GM20431 (cell line): Measurements from ENCODE around the gene RHBDL1.

Source experiments
- in situ Hi-C: fragments of 300-500 bp; cut with MseI, MboI; formaldehyde crosslinking; loops from one replicate; pipeline ENCODE4 v1.15.0; 2020; ENCODE audit warnings: low sequenced_read_pairs; ENCODE audit not compliant: unreplicated experiment

The RHBDL1 gene

DNA sequence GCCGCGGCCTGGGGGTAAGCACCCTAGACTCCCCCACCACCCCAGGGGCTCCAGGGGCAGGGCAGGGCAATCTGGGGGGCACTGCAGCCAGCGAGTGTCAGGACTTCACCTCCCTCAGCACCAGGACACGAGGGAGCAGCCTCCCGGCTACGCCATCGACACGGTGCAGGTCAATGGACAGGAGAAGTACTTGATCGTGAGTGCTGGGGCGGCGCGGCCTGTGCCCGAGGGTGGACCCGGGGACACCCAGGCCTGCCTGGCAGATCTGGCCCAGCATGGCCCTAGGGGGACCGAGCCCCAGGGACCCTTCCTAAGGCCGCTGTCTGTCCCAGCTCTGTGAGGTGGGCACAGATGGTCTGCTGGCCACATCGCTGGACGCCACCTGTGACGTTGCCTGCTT, 3.1 kb upstream of the RHBDL1 start:
- in situ Hi-C loops, result no loop called here

DNA sequence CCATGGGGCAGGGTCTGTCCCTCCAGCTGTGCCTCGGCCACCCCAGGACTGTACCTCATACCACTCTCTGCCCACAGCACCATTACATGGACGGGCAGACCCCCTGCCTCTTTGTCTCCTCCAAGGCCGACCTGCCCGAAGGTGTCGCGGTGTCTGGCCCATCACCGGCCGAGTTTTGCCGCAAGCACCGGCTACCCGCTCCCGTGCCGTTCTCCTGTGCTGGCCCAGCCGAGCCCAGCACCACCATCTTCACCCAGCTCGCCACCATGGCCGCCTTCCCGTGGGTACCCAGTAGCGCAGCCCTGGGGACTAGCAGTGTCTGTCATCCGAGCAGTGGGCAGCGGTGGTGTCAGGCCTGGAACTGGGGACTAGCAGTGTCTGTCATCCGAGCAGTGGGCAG, 2.6 kb upstream of the RHBDL1 start:
- in situ Hi-C loops, result no loop called here

DNA sequence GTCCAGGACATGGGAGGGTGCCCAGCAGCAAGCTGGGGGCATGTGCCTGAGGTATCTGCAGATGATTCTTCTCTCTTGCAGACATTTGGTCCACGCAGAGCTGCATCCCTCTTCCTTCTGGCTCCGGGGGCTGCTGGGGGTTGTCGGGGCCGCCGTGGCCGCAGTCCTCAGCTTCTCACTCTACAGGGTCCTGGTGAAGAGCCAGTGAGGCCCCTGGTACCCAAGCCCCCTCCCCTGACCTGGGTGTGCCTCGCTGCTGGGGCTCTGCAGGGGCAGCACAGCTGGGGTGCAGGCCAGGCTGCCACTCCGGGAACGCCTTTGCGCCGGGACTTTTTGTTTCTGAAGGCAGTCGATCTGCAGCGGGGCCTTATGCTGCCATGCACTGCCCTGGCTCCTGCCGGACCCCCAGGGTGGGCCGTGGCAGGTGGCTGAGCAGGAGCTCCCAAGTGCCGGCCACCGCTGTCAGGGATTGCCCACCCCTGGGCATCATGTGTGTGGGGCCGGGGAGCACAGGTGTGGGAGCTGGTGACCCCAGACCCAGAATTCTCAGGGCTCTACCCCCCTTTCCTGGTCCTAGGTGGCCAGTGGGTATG, 2.0 kb upstream of the RHBDL1 start:
- in situ Hi-C loops, result no loop called here

DNA sequence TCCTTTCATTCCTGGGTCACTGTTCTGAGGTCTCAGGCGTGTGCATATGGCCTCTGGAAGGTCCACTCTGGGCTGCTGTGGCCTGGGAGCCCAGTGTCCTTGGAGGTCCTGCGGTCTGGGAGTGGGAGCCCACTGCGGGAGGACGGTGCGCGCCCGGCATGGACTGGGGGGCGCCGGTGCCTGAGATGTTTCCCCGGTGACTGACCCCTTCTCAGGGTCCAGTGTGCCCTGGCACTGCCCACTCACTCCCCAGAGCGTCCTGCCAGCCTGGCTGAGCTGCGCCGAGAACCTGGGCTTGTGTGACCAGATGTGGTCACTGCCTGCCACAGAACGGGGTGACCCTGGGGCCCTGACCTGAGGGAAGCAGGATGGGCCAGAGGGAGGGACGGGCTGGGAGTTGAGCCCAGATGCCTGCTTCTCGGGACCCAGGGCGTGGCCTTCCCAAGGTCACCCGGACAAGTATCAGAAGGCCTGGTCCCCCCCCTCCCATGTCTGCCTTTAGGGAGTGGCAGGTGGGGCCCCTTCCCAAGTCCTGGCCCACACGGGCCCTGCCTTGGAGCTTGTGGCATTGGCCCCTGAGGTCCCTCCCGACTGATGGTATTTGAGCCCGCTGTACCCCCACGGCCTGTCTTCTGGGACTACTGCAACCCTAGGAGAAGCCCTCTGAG, 1.1 kb upstream of the RHBDL1 start:
- in situ Hi-C loops, result no loop called here

DNA sequence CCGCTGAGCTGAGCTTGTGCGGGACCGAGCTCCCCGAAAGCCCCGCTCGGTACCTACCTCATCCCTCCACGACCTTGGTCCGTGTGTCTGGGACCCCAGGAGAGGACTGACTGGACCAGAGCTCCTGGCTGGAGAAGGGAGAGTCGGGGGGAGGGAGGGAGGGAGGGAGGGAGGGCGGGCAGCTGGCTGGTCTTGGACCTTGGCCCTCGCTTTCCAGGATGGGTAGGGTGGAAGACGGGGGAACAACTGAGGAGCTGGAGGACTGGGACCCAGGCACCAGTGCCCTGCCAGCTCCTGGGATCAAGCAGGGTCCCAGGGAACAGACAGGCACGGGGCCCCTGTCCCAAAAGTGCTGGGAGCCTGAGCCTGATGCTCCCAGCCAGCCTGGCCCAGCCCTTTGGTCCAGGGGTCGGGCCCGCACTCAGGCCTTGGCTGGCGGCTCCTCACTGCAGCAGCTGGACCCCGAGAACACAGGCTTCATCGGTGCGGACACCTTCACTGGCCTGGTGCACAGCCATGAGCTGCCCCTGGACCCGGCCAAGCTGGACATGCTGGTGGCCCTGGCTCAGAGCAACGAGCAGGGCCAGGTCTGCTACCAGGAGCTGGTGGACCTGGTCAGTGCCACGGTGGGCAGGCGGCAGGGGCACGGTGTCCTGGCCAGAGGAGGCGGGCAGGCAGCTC, 553 bp downstream of the RHBDL1 start:
- in situ Hi-C loops, result no loop called here

DNA sequence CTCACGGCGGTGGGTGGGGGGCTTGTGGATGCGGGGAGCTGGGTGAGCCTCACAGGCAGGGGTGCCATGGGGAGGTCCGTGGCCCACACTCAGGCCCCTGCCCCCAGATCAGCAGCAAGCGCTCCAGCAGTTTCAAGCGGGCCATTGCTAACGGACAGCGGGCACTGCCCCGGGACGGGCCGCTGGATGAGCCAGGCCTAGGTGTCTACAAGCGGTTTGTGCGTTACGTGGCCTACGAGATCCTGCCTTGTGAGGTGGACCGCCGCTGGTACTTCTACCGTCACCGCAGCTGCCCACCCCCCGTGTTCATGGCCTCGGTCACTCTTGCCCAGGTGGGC, 1.1 kb downstream of the RHBDL1 start:
- in situ Hi-C loops, result no loop called here

DNA sequence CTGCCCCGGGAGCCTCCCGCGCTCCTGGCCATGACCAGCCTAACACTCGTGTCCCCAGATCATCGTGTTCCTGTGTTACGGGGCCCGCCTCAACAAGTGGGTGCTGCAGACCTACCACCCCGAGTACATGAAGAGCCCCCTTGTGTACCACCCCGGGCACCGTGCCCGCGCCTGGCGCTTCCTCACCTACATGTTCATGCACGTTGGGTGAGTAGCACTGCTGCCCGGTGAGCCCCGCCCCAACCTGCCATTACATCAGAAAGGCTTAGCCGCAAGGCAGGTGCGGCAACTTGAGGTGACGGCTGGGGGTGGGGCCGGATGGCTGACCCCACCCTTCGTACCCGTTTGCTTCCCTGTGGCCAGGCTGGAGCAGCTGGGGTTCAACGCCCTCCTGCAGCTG, 1.4 kb downstream of the RHBDL1 start:
- in situ Hi-C loops, result no loop called here

DNA sequence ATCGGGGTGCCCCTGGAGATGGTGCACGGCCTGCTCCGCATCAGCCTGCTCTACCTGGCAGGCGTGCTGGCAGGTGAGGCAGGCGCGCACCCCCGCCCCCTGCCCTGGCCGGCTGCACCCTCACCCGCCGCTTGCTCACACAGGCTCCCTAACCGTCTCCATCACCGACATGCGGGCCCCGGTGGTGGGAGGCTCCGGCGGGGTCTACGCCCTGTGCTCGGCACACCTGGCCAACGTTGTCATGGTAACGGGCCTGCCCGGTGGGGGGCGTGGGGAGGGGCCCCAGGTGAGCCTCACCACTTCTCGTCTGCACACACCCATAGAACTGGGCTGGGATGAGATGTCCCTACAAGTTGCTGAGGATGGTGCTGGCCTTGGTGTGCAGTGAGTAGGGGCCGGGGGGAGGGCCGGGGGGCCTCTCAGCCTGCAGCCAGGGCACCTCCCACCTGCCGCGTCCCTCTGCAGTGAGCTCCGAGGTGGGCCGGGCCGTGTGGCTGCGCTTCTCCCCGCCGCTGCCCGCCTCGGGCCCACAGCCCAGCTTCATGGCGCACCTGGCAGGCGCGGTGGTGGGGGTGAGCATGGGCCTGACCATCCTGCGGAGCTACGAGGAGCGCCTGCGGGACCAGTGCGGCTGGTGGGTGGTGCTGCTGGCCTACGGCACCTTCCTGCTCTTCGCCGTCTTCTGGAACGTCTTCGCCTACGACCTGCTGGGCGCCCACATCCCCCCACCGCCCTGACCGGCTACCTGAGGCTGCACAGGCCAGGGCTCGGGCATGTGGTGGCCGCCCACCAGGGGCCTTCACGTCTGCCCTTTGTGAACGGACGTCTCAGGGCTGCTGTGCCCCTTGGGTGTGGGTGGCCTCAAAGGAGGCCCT, 2.1 kb downstream of the RHBDL1 start:
- in situ Hi-C loops, result no loop called here

DNA sequence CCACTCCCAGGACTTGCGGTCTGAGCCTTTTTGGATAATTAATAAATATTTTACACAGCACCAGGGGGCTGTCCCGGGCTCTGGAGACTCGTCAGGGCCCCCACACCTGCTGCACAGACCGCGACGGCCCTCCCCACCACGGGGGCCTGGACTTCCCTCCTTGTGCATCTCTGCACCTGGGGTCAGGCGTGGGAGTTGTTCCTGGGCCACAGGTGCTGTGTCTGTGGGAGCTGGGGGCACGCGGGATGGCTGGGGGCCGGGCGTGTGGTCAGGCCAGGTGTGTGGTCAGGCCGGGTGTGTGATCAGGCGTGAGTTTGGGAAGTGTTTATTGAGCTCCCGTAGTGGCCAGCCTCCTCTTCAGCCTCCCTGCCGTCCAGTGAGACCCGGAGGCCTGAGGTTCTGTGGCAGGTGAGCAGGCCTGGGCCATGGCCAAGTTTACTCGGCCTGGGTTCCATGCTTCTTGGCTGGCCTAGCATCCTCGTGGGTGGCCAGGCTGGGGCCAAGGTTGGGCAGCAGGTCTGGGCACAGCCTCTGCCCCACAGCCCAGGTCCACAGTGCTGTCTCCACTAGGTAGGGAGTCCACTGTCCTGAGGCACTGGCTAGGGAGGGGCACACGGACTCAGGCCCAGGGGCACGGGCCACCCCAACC, 2.9 kb downstream of the RHBDL1 start:
- in situ Hi-C loops, result no loop called here

DNA sequence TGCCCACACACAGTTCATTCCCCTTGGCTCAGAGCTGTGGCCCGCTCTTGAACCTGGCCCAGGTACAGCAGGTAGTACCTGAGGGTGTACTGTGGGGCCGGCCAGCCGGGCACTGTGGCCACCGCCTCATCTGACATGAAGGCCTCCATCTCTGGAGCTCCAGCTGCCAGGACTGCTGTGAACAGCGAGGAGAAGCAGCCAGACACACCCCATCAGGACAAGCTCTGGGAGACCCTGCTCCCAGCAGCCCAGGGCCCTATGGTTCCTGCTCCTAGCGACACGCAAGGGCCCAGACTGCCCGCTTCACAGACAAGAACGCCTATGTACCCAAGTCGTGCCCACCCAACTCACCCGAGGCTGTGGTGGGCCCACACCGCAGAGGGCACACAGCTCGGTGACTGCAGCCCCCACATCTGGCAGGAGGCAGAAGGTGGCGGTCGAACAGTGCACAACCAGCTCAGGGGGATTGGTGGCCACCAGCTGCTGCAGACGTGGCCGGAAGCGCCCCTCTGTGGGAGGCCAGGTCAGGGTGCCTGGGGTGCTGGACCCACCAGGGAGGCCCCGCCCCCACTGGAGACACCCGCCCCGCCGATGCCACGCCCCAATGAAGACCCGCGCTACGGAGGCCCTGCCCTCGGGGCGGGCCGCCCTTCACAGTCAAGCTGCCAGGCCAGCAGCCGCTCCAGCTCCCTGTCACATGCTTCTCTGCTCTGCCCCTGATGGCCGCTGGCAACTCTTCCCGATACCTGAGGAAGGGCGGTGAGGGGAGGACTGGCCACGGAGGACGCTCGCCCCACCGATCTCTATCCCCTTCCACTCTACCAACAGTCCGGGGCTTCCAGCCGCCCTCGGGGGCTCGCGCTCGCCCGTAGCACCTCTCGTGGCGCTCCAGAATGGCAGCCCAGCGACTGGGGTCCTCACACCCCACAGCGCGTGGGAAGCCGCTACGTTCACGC, 3.7 kb downstream of the RHBDL1 start:
- in situ Hi-C loops, result no loop called here

DNA sequence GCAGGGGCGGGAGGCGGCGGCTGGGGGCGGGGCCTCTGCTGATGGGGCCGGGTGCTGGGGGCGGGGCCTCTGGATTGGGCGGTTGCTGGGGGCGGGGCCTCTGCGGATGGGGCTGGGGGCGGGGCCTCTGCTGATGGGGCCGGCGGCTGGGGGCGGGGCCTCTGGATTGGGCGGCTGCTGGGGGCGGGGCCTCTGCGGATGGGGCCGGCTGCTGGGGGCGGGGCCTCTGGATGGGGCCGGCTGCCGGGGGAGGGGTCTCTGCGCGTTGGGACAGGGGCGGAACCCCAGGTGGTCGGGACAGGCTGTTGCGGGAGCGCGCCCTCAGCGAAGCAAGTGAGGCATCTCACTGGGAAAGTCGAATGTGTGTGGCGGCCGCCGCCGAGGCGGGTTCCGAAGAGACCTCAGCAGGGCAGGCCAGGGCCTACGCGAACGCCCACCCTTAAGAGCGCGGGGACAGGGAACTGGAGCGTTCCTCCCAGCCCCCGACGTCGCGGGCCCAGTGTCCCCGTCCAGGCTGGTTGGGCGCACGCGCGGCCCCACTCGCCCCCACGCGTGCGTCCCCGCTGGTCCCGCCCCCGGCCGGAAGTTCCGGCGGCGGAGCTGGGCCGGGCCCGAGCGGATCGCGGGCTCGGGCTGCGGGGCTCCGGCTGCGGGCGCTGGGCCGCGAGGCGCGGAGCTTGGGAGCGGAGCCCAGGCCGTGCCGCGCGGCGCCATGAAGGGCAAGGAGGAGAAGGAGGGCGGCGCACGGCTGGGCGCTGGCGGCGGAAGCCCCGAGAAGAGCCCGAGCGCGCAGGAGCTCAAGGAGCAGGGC, 4.5 kb downstream of the RHBDL1 start, which contains the start of gene STUB1:
STUB1 (plus strand) TSS at position 597 of the 811 bp plus-strand sequence; CDS start at position 713, 116 bp downstream.
- in situ Hi-C loops, result no loop called here

DNA sequence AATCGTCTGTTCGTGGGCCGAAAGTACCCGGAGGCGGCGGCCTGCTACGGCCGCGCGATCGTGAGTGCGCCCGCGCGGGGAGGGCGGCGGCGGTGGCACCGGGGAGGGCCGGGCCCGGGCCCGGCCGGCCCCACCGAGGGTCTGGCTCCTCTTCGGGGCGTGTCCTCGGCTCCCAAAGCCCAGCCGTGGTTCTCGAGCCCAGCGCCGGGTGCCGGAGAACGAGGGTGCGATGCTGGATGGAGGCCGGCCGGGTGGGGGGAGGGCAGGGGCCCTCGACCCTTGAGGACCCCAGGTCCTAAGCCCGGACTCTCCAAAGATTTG, 5.1 kb downstream of the RHBDL1 start:
- in situ Hi-C loops, result no loop called here

DNA sequence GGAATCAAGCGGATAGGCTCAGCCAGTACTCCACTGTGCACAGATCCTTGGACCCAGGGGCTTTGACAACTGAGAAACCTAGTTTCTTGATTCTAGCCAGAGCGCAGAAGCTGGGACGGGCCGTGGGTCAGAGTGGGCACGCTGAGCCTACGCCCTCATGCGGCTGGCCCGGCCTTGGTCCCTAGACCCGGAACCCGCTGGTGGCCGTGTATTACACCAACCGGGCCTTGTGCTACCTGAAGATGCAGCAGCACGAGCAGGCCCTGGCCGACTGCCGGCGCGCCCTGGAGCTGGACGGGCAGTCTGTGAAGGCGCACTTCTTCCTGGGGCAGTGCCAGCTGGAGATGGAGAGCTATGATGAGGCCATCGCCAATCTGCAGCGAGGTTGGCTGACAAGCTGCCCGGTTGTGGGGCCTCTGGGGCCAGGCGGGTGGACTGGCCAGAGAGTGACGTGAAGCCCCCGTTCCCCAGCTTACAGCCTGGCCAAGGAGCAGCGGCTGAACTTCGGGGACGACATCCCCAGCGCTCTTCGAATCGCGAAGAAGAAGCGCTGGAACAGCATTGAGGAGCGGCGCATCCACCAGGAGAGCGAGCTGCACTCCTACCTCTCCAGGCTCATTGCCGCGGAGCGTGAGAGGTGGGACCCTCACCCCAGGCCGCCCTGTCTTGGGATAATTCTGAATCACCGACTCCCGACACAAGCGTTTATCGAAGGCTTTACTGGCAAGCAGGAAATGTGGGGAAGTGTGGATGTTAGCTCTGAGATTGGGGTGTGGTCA, 5.7 kb downstream of the RHBDL1 start:
- in situ Hi-C loops, result no loop called here

DNA sequence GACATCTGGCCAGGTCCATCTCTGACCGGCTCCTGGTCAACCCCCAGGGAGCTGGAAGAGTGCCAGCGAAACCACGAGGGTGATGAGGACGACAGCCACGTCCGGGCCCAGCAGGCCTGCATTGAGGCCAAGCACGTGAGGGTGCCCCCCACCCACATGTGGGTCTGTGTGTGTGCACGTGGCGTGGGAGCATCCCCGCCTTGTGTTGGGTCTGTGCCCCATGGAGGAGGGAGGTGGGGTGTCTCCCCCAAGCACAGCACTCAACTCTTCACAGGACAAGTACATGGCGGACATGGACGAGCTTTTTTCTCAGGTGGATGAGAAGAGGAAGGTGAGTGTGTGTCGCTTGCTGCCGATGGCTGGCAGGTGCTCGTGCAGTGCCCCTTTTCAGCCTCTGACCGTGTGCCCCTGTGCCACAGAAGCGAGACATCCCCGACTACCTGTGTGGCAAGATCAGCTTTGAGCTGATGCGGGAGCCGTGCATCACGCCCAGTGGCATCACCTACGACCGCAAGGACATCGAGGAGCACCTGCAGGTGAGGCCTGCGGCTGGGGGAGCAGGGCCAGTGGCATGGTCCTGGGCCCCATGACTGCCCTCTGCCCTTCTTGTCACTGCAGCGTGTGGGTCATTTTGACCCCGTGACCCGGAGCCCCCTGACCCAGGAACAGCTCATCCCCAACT, 6.4 kb downstream of the RHBDL1 start:
- in situ Hi-C loops, result no loop called here

DNA sequence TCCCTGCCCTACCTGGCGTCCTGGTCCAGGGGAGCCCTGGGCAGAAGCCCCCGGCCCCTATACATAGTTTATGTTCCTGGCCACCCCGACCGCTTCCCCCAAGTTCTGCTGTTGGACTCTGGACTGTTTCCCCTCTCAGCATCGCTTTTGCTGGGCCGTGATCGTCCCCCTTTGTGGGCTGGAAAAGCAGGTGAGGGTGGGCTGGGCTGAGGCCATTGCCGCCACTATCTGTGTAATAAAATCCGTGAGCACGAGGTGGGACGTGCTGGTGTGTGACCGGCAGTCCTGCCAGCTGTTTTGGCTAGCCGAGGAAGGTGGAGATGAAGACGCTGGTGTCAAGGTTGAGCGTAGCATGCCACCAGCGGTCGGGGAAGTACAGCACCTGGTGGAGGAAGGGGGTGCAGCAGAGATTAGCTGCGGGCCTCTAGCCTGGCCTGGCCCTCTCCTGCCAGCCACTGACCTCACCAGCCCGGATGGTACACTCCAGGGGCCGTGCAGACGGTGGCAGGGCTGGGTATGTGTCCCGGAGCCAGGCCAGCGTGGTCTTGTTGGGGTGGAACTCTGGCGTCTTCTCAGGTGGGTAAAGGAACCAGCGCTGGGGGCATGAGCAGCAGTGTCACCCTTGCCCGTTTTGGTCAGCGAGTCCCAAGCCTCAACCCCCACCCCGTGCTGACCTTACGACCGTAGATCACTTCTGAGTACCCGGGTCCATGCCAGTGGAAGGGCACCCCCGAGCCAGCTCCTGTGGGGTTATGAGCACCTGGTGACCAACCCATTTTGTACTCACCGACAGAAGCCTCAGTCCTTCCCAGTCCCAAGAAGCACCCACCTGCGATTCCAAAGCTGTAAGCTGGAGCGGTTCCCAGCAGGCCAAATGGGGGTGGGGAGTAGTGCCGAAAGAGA, 7.3 kb downstream of the RHBDL1 start:
- in situ Hi-C loops, result no loop called here

DNA sequence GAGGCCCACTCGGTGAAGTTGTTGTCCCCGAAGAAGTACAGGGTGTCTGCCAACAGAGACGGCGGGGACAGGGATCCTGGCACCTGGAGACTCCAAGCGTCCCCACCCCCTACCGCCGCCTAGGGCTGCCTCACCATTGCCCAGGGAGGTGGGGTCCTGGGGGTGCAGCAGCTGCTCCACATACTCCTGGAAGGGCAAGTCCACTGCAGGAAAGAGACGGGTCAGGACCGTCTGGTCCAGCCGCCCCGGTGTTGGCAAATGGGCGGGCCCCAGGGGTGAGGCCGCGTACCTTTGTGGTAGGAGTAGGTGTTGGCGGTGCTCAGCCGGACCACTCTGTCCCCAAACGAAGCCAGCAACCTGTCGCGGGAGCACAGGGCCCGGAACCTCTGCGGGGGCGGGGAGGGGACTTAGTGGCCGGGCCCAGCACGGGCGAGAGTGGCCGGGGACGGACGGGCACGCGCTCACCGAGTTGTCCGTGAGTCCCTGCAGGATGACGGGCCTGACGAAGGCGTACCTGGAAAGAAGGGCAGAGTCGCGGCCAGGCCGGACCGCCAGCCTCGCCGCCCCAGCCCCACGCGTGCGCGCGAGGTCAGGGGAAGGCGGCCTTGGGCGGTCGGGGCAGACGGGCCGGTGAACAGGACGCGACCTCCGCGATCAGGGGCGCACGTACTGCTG, 8.1 kb downstream of the RHBDL1 start:
- in situ Hi-C loops, result no loop called here
